H9 (cell line): ENCODE data around the gene NME4. TPM values are rescaled to one million over a fixed set of nuclear protein-coding genes. Genes with fewer than 3 reads are reported as not detected.

Experiments used
- DNase-seq: peaks from one replicate; pipeline ENCODE4 v3.0.0-alpha.2; 2017
- H2AFZ ChIP-seq: one replicate; pipeline ENCODE4 v1.6.1; 2013; ENCODE audit warnings: mild to moderate bottlenecking, low read length, control low read depth, moderate library complexity
- H2AK5ac ChIP-seq: 2 replicates; pipeline ENCODE4 v1.6.1; 2013; ENCODE audit warnings: low read length, control low read depth, mixed read lengths; ENCODE audit not compliant: insufficient read length
- H2BK120ac ChIP-seq: one replicate; pipeline ENCODE4 v1.6.1; 2013; ENCODE audit warnings: low read depth, mild to moderate bottlenecking, low read length, control low read depth, inconsistent platforms; ENCODE audit not compliant: poor library complexity, severe bottlenecking
- H2BK12ac ChIP-seq: 2 replicates; pipeline ENCODE4 v1.6.1; 2013; ENCODE audit warnings: low read length, control low read depth, mixed read lengths, low read depth; ENCODE audit not compliant: insufficient read length
- H2BK15ac ChIP-seq: 2 replicates; pipeline ENCODE4 v1.6.1; 2013; ENCODE audit warnings: low read depth, low read length, control low read depth
- H2BK20ac ChIP-seq: one replicate; pipeline ENCODE4 v1.6.1; 2013; ENCODE audit warnings: low read depth, mild to moderate bottlenecking, low read length, control low read depth, inconsistent platforms; ENCODE audit not compliant: poor library complexity, severe bottlenecking
- H2BK5ac ChIP-seq: 2 replicates; pipeline ENCODE4 v1.6.1; 2013; ENCODE audit warnings: low read length, control low read depth, mixed read lengths; ENCODE audit not compliant: insufficient read length
- H3K14ac ChIP-seq: 2 replicates; pipeline ENCODE4 v1.6.1; 2013; ENCODE audit warnings: low read length, control low read depth; ENCODE audit not compliant: insufficient read depth
- H3K18ac ChIP-seq: 2 replicates; pipeline ENCODE4 v1.6.1; 2013; ENCODE audit warnings: low read depth, mild to moderate bottlenecking, mixed read lengths, low read length, control low read depth; ENCODE audit not compliant: insufficient read length
- H3K23ac ChIP-seq: 2 replicates; pipeline ENCODE4 v1.6.1; 2013; ENCODE audit warnings: low read length, control low read depth, mixed read lengths, low read depth; ENCODE audit not compliant: insufficient read length
- H3K23me2 ChIP-seq: 2 replicates; pipeline ENCODE4 v1.6.1; 2013; ENCODE audit warnings: low read depth, mild to moderate bottlenecking, mixed read lengths, low read length, control low read depth; ENCODE audit not compliant: insufficient read length, poor library complexity, severe bottlenecking
- H3K27ac ChIP-seq: 2 replicates; pipeline ENCODE4 v1.5.1; 2013; ENCODE audit warnings: low read length, control low read depth, mixed read lengths, low read depth; ENCODE audit not compliant: insufficient read length
- H3K27me3 ChIP-seq: 2 replicates; pipeline ENCODE4 v1.6.1; 2013; ENCODE audit warnings: low read length, control low read depth, inconsistent platforms; ENCODE audit not compliant: insufficient read depth
- H3K4ac ChIP-seq: 2 replicates; pipeline ENCODE4 v1.6.1; 2013; ENCODE audit warnings: low read depth, mild to moderate bottlenecking, control low read depth, inconsistent platforms, low read length, moderate library complexity
- H3K4me1 ChIP-seq: 2 replicates; pipeline ENCODE4 v1.6.1; 2013; ENCODE audit warnings: low read length, control low read depth, inconsistent platforms; ENCODE audit not compliant: insufficient read depth
- H3K4me2 ChIP-seq: 2 replicates; pipeline ENCODE4 v1.6.1; 2013; ENCODE audit warnings: low read length, control low read depth, mixed read lengths; ENCODE audit not compliant: insufficient read length, insufficient read depth
- H3K56ac ChIP-seq: 2 replicates; pipeline ENCODE4 v1.6.1; 2013; ENCODE audit warnings: low read depth, mild to moderate bottlenecking, mixed read lengths, low read length, control low read depth; ENCODE audit not compliant: insufficient read length
- H3K79me1 ChIP-seq: 2 replicates; pipeline ENCODE4 v1.6.1; 2013; ENCODE audit warnings: low read depth, mild to moderate bottlenecking, moderate library complexity, low read length, control low read depth, inconsistent platforms; ENCODE audit not compliant: insufficient read depth, poor library complexity, severe bottlenecking
- H3K79me2 ChIP-seq: 2 replicates; pipeline ENCODE4 v1.6.1; 2013; ENCODE audit warnings: low read length, control low read depth, inconsistent platforms; ENCODE audit not compliant: insufficient read depth
- H3K9ac ChIP-seq: 2 replicates; pipeline ENCODE4 v1.6.1; 2013; ENCODE audit warnings: low read length, control low read depth, mixed read lengths; ENCODE audit not compliant: insufficient read length; ENCODE audit errors: extremely low read depth
- H3K9me3 ChIP-seq: one replicate; pipeline ENCODE4 v1.6.1; 2013; ENCODE audit warnings: low read depth, low read length, inconsistent platforms; ENCODE audit not compliant: control insufficient read depth
- H3T11ph ChIP-seq: one replicate; pipeline ENCODE4 v1.6.1; 2013; ENCODE audit warnings: mild to moderate bottlenecking, low read length, control low read depth, inconsistent platforms
- H4K20me1 ChIP-seq: one replicate; pipeline ENCODE4 v1.6.1; 2013; ENCODE audit not compliant: control insufficient read depth, insufficient read length, insufficient read depth
- H4K5ac ChIP-seq: 2 replicates; pipeline ENCODE4 v1.6.1; 2013; ENCODE audit warnings: low read depth, mild to moderate bottlenecking, mixed read lengths, low read length, control low read depth; ENCODE audit not compliant: insufficient read length
- H4K8ac ChIP-seq: replicated peaks from 2 replicates; pipeline ENCODE4 v1.6.1; 2013; ENCODE audit warnings: low read length, control low read depth, mixed read lengths, low read depth; ENCODE audit not compliant: insufficient read length
- H4K91ac ChIP-seq: 2 replicates; pipeline ENCODE4 v1.6.1; 2013; ENCODE audit warnings: low read depth, mild to moderate bottlenecking, moderate library complexity, mixed read lengths, low read length, control low read depth; ENCODE audit not compliant: insufficient read length
- H3K27ac Mint-ChIP-seq, 3 experiments: 2 replicates in 2 of 3; 3 replicates in 1 of 3; pipeline ENCODE4 v1.8.0; 2020 to 2021; ENCODE audit warnings: mixed read lengths in 3 of 3, mild to moderate bottlenecking in 1 of 3, moderate library complexity in 1 of 3
- H3K27me3 Mint-ChIP-seq: 2 replicates; pipeline ENCODE4 v1.8.0; 2021; ENCODE audit warnings: low read depth, mild to moderate bottlenecking, moderate library complexity, mixed read lengths
- H3K36me3 Mint-ChIP-seq, 3 experiments: 2 replicates in 2 of 3; 3 replicates in 1 of 3; pipeline ENCODE4 v1.8.0; 2020 to 2021; ENCODE audit warnings: low read depth in 3 of 3, mixed read lengths in 3 of 3; ENCODE audit not compliant: insufficient read depth in 1 of 3
- H3K4me1 Mint-ChIP-seq, 2 experiments: 2 replicates each; pipeline ENCODE4 v1.8.0; 2020; ENCODE audit warnings: mixed read lengths in 2 of 2
- H3K4me3 Mint-ChIP-seq, 2 experiments: 2 replicates in 1 of 2; 3 replicates in 1 of 2; pipeline ENCODE4 v1.8.0; 2020 to 2021; ENCODE audit warnings: mild to moderate bottlenecking in 2 of 2, mixed read lengths in 2 of 2, moderate library complexity in 1 of 2
- H3K9me3 Mint-ChIP-seq, 2 experiments: 2 replicates in 1 of 2; 3 replicates in 1 of 2; pipeline ENCODE4 v1.8.0; 2020; ENCODE audit warnings: mild to moderate bottlenecking in 2 of 2, mixed read lengths in 2 of 2, moderate library complexity in 1 of 2
- CTCF ChIP-seq: fragments of 200-600 bp; sonication (generic); conservative IDR thresholded peaks from 3 replicates; pipeline ENCODE4 v1.8.0; 2021; ENCODE audit warnings: antibody characterized with exemption, mild to moderate bottlenecking
- WGBS: extraction: QIAGEN DNeasy Blood & Tissue Kit; methylation state at CpG from one replicate; pipeline ENCODE4 v1.1.7; 2013; ENCODE audit warnings: missing lambda C conversion rate, low lambda C conversion rate, mixed read lengths; ENCODE audit not compliant: insufficient read length; ENCODE audit errors: extremely low coverage; 5-methylcytosine and 5-hydroxymethylcytosine counted together
- total RNA-seq: library from RNA; stranded (reverse); gene quantifications from 2 replicates; pipeline ENCODE4 v1.2.1, GENCODE V29; 2021

Gene NME4
- total RNA-seq, 1 experiment from 2014 or later = 320 TPM

GRCh38 chr16:375927-376816 lies 20.8 kb upstream of the NME4 start:
- Histone ChIP-seq H3K4me1 (no peaks in the 10 kb centered on the region), H3K9ac (no peak overlapping the region), H4K5ac (no peak overlapping the region), H3K4me2 (no peak overlapping the region), H3K23ac (no peak overlapping the region), H3K23me2 (peaks cover 4% of the 10 kb centered on the region), H2BK12ac (no peak overlapping the region), H3K14ac (no peak overlapping the region), H2BK5ac (no peak overlapping the region), H3K79me1 (no peaks in the 10 kb centered on the region), H2BK15ac (no peak overlapping the region), H3K79me2 (no peaks in the 10 kb centered on the region; the same call in 1 of the 2 replicates), H3K4ac (no peak overlapping the region), H2BK120ac (no peak overlapping the region), H3K18ac (no peak overlapping the region), H2AFZ (no peak overlapping the region), H4K20me1 (no peaks in the 10 kb centered on the region), H3K27ac (no peak overlapping the region), H2AK5ac (no peak overlapping the region), H3K56ac (no peak overlapping the region), H3K27me3 (no peaks in the 10 kb centered on the region), H4K91ac (no peak overlapping the region), H3K9me3 (no peaks in the 10 kb centered on the region), H4K8ac (no peak overlapping the region), H2BK20ac (no peak overlapping the region), H3T11ph (no peak overlapping the region)
- TF ChIP-seq CTCF = no peak
- no peak overlapping the region; a peak in 1 of 7 replicates for H3K27ac Mint-ChIP-seq
- H3K9me3 Mint-ChIP-seq = no peaks in the 10 kb centered on the region
- H3K4me1 Mint-ChIP-seq = peaks cover 7 to 21% of the 10 kb centered on the region in 2 experiments
- no peak overlapping the region for H3K4me3 Mint-ChIP-seq
- peaks cover 5 to 47% (median 20%) of the 10 kb centered on the region in 3 experiments for H3K36me3 Mint-ChIP-seq
- DNase-seq = no peak
- WGBS = no CpG with 5 or more reads among the region's 44 CpGs
- H3K27me3 Mint-ChIP-seq = no peaks in the 10 kb centered on the region
